Activated naive CD8-positive, alpha-beta T cell treated with anti-CD3 and anti-CD28 coated beads, Interleukin-2, amount 50 U/mL, for 24 hours (primary cell): ENCODE data around the gene MBOAT2.

Experiments
- ATAC-seq: fragments of 150-1000 bp; cut with Tn5 transposase; one replicate; pipeline ENCODE4 v1.10.0; 2021
- DNase-seq: peaks from one replicate; pipeline ENCODE4 v3.0.0; 2021
- H3K27ac Mint-ChIP-seq: one replicate; pipeline ENCODE4 v1.8.0; 2021; ENCODE audit warnings: mild to moderate bottlenecking, mixed read lengths
- H3K27me3 Mint-ChIP-seq: one replicate; pipeline ENCODE4 v1.8.0; 2021; ENCODE audit warnings: mixed read lengths
- H3K36me3 Mint-ChIP-seq: one replicate; pipeline ENCODE4 v1.8.0; 2021; ENCODE audit warnings: low read depth, mixed read lengths
- H3K4me1 Mint-ChIP-seq: one replicate; pipeline ENCODE4 v1.8.0; 2021; ENCODE audit warnings: mixed read lengths
- H3K4me3 Mint-ChIP-seq: one replicate; pipeline ENCODE4 v1.8.0; 2021; ENCODE audit warnings: mild to moderate bottlenecking, moderate library complexity, mixed read lengths
- H3K9me3 Mint-ChIP-seq: one replicate; pipeline ENCODE4 v1.8.0; 2021; ENCODE audit warnings: mixed read lengths

MBOAT2 gene

DNA sequence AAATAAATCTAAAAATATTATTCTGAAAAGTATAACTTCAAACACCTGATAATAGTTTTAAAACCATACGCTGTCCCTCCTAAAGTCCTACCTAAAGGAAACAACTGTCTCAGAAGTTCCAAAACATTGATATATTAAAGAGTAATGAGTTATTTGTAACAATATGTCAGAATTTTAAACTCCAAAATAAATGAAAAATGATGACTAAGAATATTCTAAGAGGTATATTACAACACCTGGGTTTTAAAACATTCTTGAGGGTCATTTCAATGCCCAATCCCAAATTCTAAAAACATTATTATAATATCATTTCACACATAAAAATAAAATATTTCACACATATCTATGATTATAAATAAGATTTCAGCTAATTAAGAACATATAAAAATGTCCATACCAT is 186.3 kb downstream of the MBOAT2 start:
- Mint-ChIP-seq H3K9me3 (no peaks in the 10 kb centered on the region), H3K27me3 (no peaks in the 10 kb centered on the region), H3K36me3 (peaks cover 10% of the 10 kb centered on the region), H3K4me1 (no peaks in the 10 kb centered on the region), H3K27ac (no peak overlapping the region), H3K4me3 (no peak overlapping the region)
- ATAC-seq (no peak), DNase-seq (no peak)

GRCh38 chr2:8806885-8807704 is 196.4 kb downstream of the MBOAT2 start:
- no peak overlapping the region for H3K4me3 Mint-ChIP-seq
- H3K4me1 Mint-ChIP-seq = peaks cover 17% of the 10 kb centered on the region
- H3K27ac Mint-ChIP-seq = no peak overlapping the region
- H3K9me3 Mint-ChIP-seq = no peaks in the 10 kb centered on the region
- ATAC-seq (no peak), DNase-seq (no peak)
- peaks cover 44% of the 10 kb centered on the region for H3K36me3 Mint-ChIP-seq
- H3K27me3 Mint-ChIP-seq = no peaks in the 10 kb centered on the region

- H3K4me3 Mint-ChIP-seq = no peak overlapping the region
- H3K4me1 Mint-ChIP-seq = peaks cover 17% of the 10 kb centered on the region
- ATAC-seq (no peak), DNase-seq (no peak)
- no peaks in the 10 kb centered on the region for H3K27me3 Mint-ChIP-seq
- no peaks in the 10 kb centered on the region for H3K9me3 Mint-ChIP-seq
- H3K36me3 Mint-ChIP-seq = peaks cover 46% of the 10 kb centered on the region
- H3K27ac Mint-ChIP-seq = no peak overlapping the region
These were observed 197.9 kb downstream of the MBOAT2 start for GRCh38 chr2:8805278-8806210.

DNA sequence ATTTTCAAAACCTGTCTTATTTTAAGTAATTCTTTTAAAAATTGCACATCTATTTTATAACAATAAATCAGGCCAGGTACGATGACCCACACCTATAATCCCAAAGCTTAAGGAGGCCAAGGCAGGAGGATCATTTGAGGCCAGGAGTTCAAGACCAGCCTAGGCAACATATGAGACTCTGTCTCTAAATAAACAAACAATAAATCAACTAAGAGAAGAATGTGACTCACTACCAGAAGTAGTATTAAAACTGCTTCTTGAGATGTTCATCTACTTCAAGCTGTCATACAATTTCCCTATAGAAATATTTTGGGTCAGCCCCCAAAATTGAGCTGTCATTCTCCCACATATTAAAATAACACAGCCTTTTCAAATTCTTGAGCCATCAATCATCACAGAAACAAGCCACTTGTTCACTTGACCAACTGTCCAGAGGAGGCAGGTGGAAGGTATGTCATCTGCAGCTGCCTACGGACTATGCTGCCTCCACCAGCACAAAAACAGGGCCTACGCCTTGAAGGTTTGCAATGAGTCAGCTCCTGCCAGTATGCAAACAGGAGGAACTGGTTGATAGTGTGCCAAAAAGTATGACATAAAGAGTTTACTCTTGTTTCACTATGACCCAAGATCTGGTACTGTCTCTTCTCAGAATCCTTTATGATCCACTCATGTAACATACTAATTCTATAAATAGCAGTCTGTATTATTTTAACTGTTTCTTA is 199.7 kb downstream of the MBOAT2 start:
- Mint-ChIP-seq H3K9me3 (no peaks in the 10 kb centered on the region), H3K36me3 (peaks cover 39% of the 10 kb centered on the region), H3K27ac (peak overlapping the region; percentile 61), H3K4me3 (no peak overlapping the region), H3K27me3 (no peaks in the 10 kb centered on the region), H3K4me1 (peaks cover 17% of the 10 kb centered on the region)
- ATAC-seq (peak; percentile 94), DNase-seq (peak; percentile 24)

- Mint-ChIP-seq H3K27me3 (no peaks in the 10 kb centered on the region), H3K4me3 (no peak overlapping the region), H3K4me1 (peaks cover 17% of the 10 kb centered on the region), H3K36me3 (peaks cover 43% of the 10 kb centered on the region), H3K27ac (no peak overlapping the region), H3K9me3 (no peaks in the 10 kb centered on the region)
- ATAC-seq (no peak), DNase-seq (no peak)
These were observed 200.7 kb downstream of the MBOAT2 start for GRCh38 chr2:8802741-8803140.
